22Rv1 (cell line): ENCODE data around the gene SPOCK1.

Experiments
- H3K27ac ChIP-seq: fragments of 450-650 bp; 2 replicates; pipeline ENCODE4 v1.5.1; 2017
- ZFX ChIP-seq: fragments of 450-650 bp; IDR thresholded peaks from 2 replicates; pipeline ENCODE4 v1.6.1; 2017; ENCODE audit warnings: antibody characterized with exemption, borderline replicate concordance
- TF ChIP-seq, protein P1 (sequence below): fragments of 450-650 bp; IDR thresholded peaks from 2 replicates; pipeline ENCODE4 v1.5.1; 2017; ENCODE audit warnings: mild to moderate bottlenecking

SPOCK1 gene

DNA sequence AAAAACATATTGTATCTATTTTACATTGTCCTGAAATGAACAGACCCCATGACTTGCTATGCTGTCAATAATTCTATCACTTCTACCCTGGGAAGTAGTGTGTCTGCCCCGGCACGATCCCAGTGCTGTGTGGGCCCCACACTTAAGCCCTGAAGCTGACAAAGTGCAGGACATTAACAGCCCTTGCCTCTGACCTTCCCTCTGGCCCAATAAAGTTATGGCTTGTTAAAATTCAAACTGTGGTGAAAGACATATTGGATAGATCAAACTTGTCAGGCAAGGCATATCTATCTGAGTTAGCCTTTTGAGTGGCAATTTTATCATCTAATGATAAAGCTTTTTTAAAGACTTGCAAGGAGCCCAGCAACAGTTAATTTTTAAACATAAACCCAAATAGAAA, 229.2 kb downstream of the SPOCK1 start:
- TF ChIP-seq ZFX: no peak
- TF ChIP-seq, protein P1, sequence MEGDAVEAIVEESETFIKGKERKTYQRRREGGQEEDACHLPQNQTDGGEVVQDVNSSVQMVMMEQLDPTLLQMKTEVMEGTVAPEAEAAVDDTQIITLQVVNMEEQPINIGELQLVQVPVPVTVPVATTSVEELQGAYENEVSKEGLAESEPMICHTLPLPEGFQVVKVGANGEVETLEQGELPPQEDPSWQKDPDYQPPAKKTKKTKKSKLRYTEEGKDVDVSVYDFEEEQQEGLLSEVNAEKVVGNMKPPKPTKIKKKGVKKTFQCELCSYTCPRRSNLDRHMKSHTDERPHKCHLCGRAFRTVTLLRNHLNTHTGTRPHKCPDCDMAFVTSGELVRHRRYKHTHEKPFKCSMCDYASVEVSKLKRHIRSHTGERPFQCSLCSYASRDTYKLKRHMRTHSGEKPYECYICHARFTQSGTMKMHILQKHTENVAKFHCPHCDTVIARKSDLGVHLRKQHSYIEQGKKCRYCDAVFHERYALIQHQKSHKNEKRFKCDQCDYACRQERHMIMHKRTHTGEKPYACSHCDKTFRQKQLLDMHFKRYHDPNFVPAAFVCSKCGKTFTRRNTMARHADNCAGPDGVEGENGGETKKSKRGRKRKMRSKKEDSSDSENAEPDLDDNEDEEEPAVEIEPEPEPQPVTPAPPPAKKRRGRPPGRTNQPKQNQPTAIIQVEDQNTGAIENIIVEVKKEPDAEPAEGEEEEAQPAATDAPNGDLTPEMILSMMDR: no peak
- H3K27ac ChIP-seq: no peak overlapping the region

DNA sequence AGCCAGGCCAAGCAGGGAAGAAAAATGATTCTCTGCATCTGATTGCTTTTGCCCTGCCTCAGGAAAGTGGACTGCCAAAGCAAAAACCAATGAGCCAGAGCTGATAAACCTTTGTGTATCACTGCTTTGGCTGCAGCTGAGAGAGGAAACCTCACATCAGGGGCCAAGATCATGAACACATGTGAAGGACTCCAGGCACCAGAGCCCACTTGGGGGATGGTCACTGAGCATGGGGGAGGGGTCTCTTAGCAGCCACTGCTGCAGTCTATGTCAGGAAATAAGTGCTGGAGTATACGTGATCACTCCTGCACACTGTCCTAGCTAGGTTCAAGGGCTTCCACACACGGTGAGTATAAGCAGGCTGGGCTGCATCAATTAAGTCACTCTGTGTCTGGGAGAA, 229.9 kb downstream of the SPOCK1 start:
- no peak overlapping the region for H3K27ac ChIP-seq
- TF ChIP-seq ZFX: no peak
- TF ChIP-seq, protein P1: no peak

DNA sequence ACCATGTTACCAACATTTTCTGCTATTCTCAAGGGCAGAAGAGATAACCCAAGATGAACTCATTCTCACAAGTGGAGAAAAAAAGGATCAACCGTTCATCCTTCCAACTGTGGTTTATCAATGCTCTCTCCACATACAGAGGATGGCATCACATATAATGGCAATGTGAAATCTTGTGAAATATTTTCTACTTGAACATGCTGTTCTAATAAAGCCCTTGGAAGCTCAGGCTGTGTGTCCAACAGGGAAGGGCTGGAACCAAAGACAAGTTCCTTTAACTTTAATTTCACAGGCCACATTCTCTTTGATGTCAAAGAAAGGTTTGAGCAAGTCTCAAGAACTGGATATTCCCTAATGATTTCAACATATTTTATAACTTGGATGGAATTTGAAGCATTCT, 230.5 kb downstream of the SPOCK1 start:
- no peak overlapping the region for H3K27ac ChIP-seq
- no peak for TF ChIP-seq ZFX
- TF ChIP-seq, protein P1: no peak

DNA sequence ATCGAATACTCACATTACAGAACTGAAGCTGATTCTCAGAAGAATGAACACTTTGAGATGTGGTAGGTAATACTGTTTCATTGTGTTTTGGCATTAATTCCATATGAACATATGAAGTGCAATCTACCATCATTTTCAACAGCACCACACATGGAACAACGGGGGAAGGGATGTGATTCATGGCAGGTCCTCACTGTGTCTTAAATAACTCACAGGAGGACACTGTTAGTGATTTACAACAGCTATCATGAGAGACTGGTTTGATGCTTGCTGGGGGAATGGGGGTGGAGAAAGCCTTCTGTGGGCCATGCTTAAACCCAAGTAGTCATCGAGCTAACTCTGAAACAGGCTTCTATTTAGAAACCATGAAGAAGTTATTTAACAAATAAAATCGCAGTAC, 232.9 kb downstream of the SPOCK1 start:
- TF ChIP-seq ZFX: no peak
- TF ChIP-seq, protein P1: no peak
- no peak overlapping the region for H3K27ac ChIP-seq

DNA sequence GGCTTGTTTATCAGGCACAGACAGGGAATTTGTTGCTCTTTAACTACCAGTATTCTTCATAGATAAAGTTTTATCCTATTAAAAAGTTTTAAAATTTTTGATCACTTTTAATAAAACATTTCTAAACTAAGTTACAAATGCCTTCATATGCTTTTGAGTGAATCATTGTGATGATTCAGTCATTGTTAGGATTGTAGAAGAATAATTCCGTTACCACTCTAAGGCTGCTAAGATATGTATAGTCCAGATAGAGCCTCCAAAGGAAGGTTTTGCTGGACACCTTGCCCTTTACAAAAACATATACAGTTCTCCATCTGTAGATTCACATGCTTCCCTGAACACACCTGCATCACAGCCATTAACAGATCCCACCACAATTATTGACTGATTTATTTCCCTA, 233.7 kb downstream of the SPOCK1 start:
- no peak overlapping the region for H3K27ac ChIP-seq
- TF ChIP-seq, protein P1: no peak
- no peak for TF ChIP-seq ZFX

DNA sequence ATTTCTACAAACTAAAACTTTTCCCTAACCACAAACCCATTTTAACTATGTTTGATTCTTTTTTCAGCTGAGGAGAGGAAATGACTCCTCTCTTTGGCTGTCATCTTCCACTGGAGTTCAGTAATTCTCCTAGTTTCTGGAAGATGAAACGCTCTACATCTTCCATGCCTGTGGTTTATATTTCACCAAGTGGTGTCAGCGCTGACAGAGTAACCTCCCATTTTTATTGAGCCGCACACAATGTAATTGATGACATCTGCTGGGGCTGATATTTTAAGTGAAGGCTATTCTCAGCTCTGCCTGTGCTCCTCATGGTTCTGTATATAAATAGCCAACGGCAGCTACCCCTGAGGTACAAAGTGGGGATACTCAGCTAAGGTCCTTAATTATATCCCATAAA, 234.6 kb downstream of the SPOCK1 start:
- no peak overlapping the region for H3K27ac ChIP-seq
- no peak for TF ChIP-seq ZFX
- TF ChIP-seq, protein P1: no peak

DNA sequence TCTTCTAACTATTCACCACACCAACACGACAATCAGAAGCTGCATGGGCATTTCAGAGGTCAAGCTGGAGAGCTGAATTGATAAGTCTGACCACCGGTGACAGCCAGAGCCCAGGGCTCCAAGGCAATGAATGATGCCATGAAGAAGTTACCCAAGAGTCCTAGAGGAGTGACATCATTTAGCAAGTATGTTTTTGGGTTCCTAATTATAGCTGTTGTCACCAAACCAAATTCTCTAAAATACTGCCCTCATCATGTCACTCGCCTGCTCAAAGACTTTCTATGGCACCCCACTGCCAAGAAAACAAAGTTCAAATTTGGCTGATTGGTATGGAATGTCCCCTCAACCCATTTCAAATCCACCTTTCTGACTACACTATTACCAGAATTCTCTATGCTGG, 235.1 kb downstream of the SPOCK1 start:
- no peak for TF ChIP-seq ZFX
- TF ChIP-seq, protein P1: no peak
- H3K27ac ChIP-seq: no peak overlapping the region
